ENCODE measurements around the gene SMARCA4.

Gene SMARCA4

GRCh38 chr19:11035441-11036377 lies 74.9 kb downstream of the SMARCA4 start:
- DNase-seq (ENCODE audit: low spot score) = peak; percentile 96

- DNase-seq (ENCODE audit: low spot score) = no peak
Measured at GRCh38 chr19:11038511-11038910, 77.7 kb downstream of the SMARCA4 start.

GRCh38 chr19:11041194-11041593 lies 80.4 kb downstream of the SMARCA4 start:
- DNase-seq (ENCODE audit: low spot score) = no peak

GRCh38 chr19:11041966-11042627 lies 81.3 kb downstream of the SMARCA4 start:
- no peak for DNase-seq (ENCODE audit: low spot score)

GRCh38 chr19:11044431-11044830 lies 83.6 kb downstream of the SMARCA4 start:
- DNase-seq (ENCODE audit: low spot score) = no peak

- DNase-seq (ENCODE audit: low spot score) = no peak
Measured at GRCh38 chr19:11045536-11045935, 84.7 kb downstream of the SMARCA4 start.

GRCh38 chr19:11046605-11047354 lies 86.0 kb downstream of the SMARCA4 start:
- no peak for DNase-seq (ENCODE audit: low spot score)

GRCh38 chr19:11047866-11048265 lies 87.0 kb downstream of the SMARCA4 start:
- DNase-seq (ENCODE audit: low spot score) = no peak

- DNase-seq (ENCODE audit: low spot score) = no peak
Measured at GRCh38 chr19:11050323-11051114, 89.7 kb downstream of the SMARCA4 start.

GRCh38 chr19:11053817-11054195 lies 93.0 kb downstream of the SMARCA4 start:
- no peak for DNase-seq (ENCODE audit: low spot score)

GRCh38 chr19:11054200-11054599 lies 93.4 kb downstream of the SMARCA4 start:
- no peak for DNase-seq (ENCODE audit: low spot score)

- DNase-seq (ENCODE audit: low spot score) = no peak
Measured at GRCh38 chr19:11054628-11055027, 93.8 kb downstream of the SMARCA4 start.

GRCh38 chr19:11058246-11059030 lies 97.6 kb downstream of the SMARCA4 start:
- DNase-seq (ENCODE audit: low spot score) = no peak

- no peak for DNase-seq (ENCODE audit: low spot score)
Measured at GRCh38 chr19:11059511-11060358, 98.9 kb downstream of the SMARCA4 start.

GRCh38 chr19:11061952-11062351 lies 101.1 kb downstream of the SMARCA4 start:
- no peak for DNase-seq (ENCODE audit: low spot score)

GRCh38 chr19:11063434-11063833 lies 102.6 kb downstream of the SMARCA4 start:
- DNase-seq (ENCODE audit: low spot score) = no peak

- no peak for DNase-seq (ENCODE audit: low spot score)
Measured at GRCh38 chr19:11064831-11065303, 104.0 kb downstream of the SMARCA4 start.

- DNase-seq (ENCODE audit: low spot score) = no peak
Measured at GRCh38 chr19:11066326-11066725, 105.5 kb downstream of the SMARCA4 start.

GRCh38 chr19:11067356-11068113 lies 106.7 kb downstream of the SMARCA4 start:
- no peak for DNase-seq (ENCODE audit: low spot score)
